ENCODE data around the gene SYNPO2. TPM values are rescaled to one million over a fixed set of nuclear protein-coding genes. Genes with fewer than 3 reads are reported as not detected.

Gene SYNPO2
- total and polyA plus RNA-seq, 2 of the 8 experiments (the other 6 are each of a cell fraction or from before 2014, with no cell fraction given), result 0.50 to 4.2 TPM

DNA sequence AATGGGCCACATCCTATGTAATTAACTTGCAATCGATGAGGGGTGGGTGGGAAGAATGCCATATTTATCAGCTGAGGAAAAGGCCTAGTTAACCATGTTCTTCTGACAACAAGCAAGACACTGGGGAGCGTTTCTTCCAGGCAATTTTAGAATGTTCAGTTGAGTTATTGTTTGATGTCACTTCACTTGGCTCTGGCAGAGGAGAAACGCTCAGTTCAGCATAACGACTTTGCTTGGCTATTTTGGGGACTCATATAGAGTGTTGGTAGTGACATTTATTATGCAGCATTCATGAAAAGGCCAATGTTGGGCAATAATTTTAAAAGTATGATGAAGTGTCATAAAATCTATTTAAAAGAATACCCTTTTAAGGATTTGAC, 648 bp downstream of the SYNPO2 start:
- peak overlapping the region; percentile 32 to 61 (median 42); a peak in 5 of 8 replicates for H3K4me3 ChIP-seq (ENCODE audit: extremely low read depth in 1 of 4, insufficient read depth in 2 of 4, low read depth in 3 of 4, low read length in 4 of 4)
- H3K23ac ChIP-seq (ENCODE audit: insufficient read length), result no peak overlapping the region
- peak overlapping the region; percentile 76 to 84; a peak in 3 of 4 replicates for H3K4me2 ChIP-seq (ENCODE audit: insufficient read depth in 1 of 2, low read depth in 2 of 2, low read length in 2 of 2)
- no peak overlapping the region for H2AK5ac ChIP-seq (ENCODE audit: low read depth, low read length)
- H3K4me1 ChIP-seq (replicated peaks in 1 of 4; ENCODE audit: control insufficient read depth in 3 of 4, insufficient read depth in 4 of 4, low read length in 3 of 4), result peaks cover 0 to 3% (median 1%) of the 10 kb centered on the region in 4 experiments; a peak in 3 of 7 replicates
- H3K79me2 ChIP-seq (ENCODE audit: control insufficient read depth in 1 of 2, insufficient read depth in 2 of 2, low read length in 2 of 2), result no peaks in the 10 kb centered on the region
- H3K18ac ChIP-seq (ENCODE audit: extremely low read depth, low read length), result no peak overlapping the region
- DNase-seq (ENCODE audit: low read depth in 1 of 2, low spot score in 2 of 2), result no peak
- H2BK15ac ChIP-seq (ENCODE audit: low read length), result no peak overlapping the region
- H3K4ac ChIP-seq (replicated peaks; ENCODE audit: insufficient read length, low read depth, low read length), result no peak overlapping the region
- no peaks in the 10 kb centered on the region for H3K27me3 ChIP-seq (replicated peaks in 1 of 4; ENCODE audit: control insufficient read depth in 3 of 4, extremely low read depth in 1 of 4, insufficient read depth in 3 of 4, low read length in 3 of 4)
- 0 out of 2 replicates have a peak overlapping the region, but pooled peaks have one; percentile 92 for H2AFZ ChIP-seq (ENCODE audit: low read length)
- no peaks in the 10 kb centered on the region for H3K9me3 ChIP-seq (ENCODE audit: insufficient read depth in 2 of 2, low read depth in 1 of 2, low read length in 1 of 2)
- TF ChIP-seq KDM4A (IDR thresholded peaks at IDR 0.05; ENCODE audit: low read depth, low read length, severe bottlenecking), result no peak
- TF ChIP-seq GABPA (IDR thresholded peaks at IDR 0.05; ENCODE audit: borderline replicate concordance, insufficient read depth, low read length), result no peak
- no peak for TF ChIP-seq SP4 (IDR thresholded peaks at IDR 0.05; ENCODE audit: low read length)
- no peak for TF ChIP-seq CEBPB (IDR thresholded peaks at IDR 0.05; ENCODE audit: low read depth, low read length)
- TF ChIP-seq SIX5 (IDR thresholded peaks at IDR 0.05; ENCODE audit: low read depth, low read length), result no peak
- no peak for TF ChIP-seq EZH2 (IDR thresholded peaks at IDR 0.05; ENCODE audit: low read depth, low read length, severe bottlenecking)
- no peak for TF ChIP-seq CBX8 (IDR thresholded peaks at IDR 0.05; ENCODE audit: borderline replicate concordance, low read depth, low read length)
- TF ChIP-seq GTF2F1 (IDR thresholded peaks at IDR 0.05; ENCODE audit: borderline replicate concordance, low read depth, low read length), result no peak
- ChIA-PET CTCF (ENCODE audit: partially characterized antibody) (interaction anchor here (0.7 to 3.5 kb wide), 10 partner anchors 10 to 117 kb away, joined by 3 to 14 read pairs (median 4); no protein-coding TSS in a partner anchor), POLR2A (ENCODE audit: partially characterized antibody) (interaction anchor here (0.9 to 1.3 kb wide), 4 partner anchors 11 to 53 kb away, joined by 3 to 4 read pairs (median 4); partner anchors contain the start of gene SEC24D)
- peak overlapping the region in 1 of 4 experiments; percentile 14; a peak in 1 of 7 replicates for H3K9ac ChIP-seq (replicated peaks in 1 of 4; ENCODE audit: extremely low read depth in 1 of 4, low read depth in 3 of 4, low read length in 3 of 4)
- no peak overlapping the region for H4K91ac ChIP-seq (replicated peaks; ENCODE audit: insufficient read length, low read length)
- peaks cover 3% of the 10 kb centered on the region; the same call in 1 of the 2 replicates for H3K23me2 ChIP-seq (ENCODE audit: low read depth, low read length)
- H3K79me1 ChIP-seq (ENCODE audit: low read depth, low read length), result no peaks in the 10 kb centered on the region
- peak; percentile 85 for FAIRE-seq
- no peaks in the 10 kb centered on the region for H4K20me1 ChIP-seq (replicated peaks in 1 of 2; ENCODE audit: control insufficient read depth in 1 of 2, insufficient read depth in 2 of 2, low read length in 2 of 2)
- H2BK12ac ChIP-seq (ENCODE audit: low read depth, low read length), result no peak overlapping the region
- H2BK20ac ChIP-seq (ENCODE audit: low read length), result no peak overlapping the region
- H3K14ac ChIP-seq (ENCODE audit: insufficient read length), result no peak overlapping the region
- no peak overlapping the region for H4K5ac ChIP-seq (ENCODE audit: insufficient read length, low read depth, low read length)
- H3K27ac ChIP-seq (ENCODE audit: low read depth, low read length), result no peak overlapping the region
- no peaks in the 10 kb centered on the region for H3K36me3 ChIP-seq (ENCODE audit: control insufficient read depth in 2 of 4, insufficient read depth in 4 of 4, low read length in 3 of 4)
- WGBS, 2 experiments (ENCODE audit: extremely low coverage in 1 of 2, insufficient coverage in 1 of 2, insufficient read length in 1 of 2, insufficient replicate concordance in 2 of 2, low coverage in 1 of 2, low lambda C conversion rate in 2 of 2, missing lambda C conversion rate in 1 of 2), result 74% methylated on average over 4 of the region's 4 CpGs; no CpG with 5 or more reads in 1 of the 2 experiments
- no peak overlapping the region for H4K8ac ChIP-seq (ENCODE audit: extremely low read depth, insufficient read depth, low read length)
- H2BK120ac ChIP-seq (replicated peaks; ENCODE audit: low read depth, low read length), result no peak overlapping the region
- no peak overlapping the region for H2BK5ac ChIP-seq (ENCODE audit: low read depth, low read length)
- H3K56ac ChIP-seq (replicated peaks; ENCODE audit: insufficient read length, low read depth, low read length), result no peak overlapping the region

All from H1 (cell line).